ENCODE results near the gene OR10Z1. TPM values are rescaled to one million over a fixed set of nuclear protein-coding genes. Genes with fewer than 3 reads are reported as not detected.

The OR10Z1 gene
- total and polyA plus RNA-seq, 5 donors, result not detected

Other genes starting within 250 kb of the OR10Z1 start
- not detected for gene OR10T2, start 205.8 kb upstream of the OR10Z1 start, total RNA-seq
- gene OR10T2, start 205.8 kb upstream of the OR10Z1 start, polyA plus RNA-seq, result not detected
- not detected for gene OR10K2, start 179.0 kb upstream of the OR10Z1 start, total RNA-seq
- gene OR10K2, start 179.0 kb upstream of the OR10Z1 start, polyA plus RNA-seq, result not detected
- gene OR10K1, start 143.4 kb upstream of the OR10Z1 start, total RNA-seq, result not detected
- not detected for gene OR10K1, start 143.4 kb upstream of the OR10Z1 start, polyA plus RNA-seq
- gene OR10R2, start 133.0 kb upstream of the OR10Z1 start, total RNA-seq, result not detected
- not detected for gene OR10R2, start 133.0 kb upstream of the OR10Z1 start, polyA plus RNA-seq
- not detected for gene OR6Y1, start 50.9 kb upstream of the OR10Z1 start, total RNA-seq
- not detected for gene OR6Y1, start 50.9 kb upstream of the OR10Z1 start, polyA plus RNA-seq
- not detected for gene OR6P1, start 34.7 kb upstream of the OR10Z1 start, total RNA-seq
- gene OR6P1, start 34.7 kb upstream of the OR10Z1 start, polyA plus RNA-seq, result not detected
- gene OR10X1, start 25.4 kb upstream of the OR10Z1 start, total RNA-seq, result not detected
- not detected for gene OR10X1, start 25.4 kb upstream of the OR10Z1 start, polyA plus RNA-seq
- not detected for gene SPTA1, start 81.4 kb downstream of the OR10Z1 start, total RNA-seq
- gene SPTA1, start 81.4 kb downstream of the OR10Z1 start, polyA plus RNA-seq, result not detected
- gene OR6K2, start 95.4 kb downstream of the OR10Z1 start, total RNA-seq, result not detected
- gene OR6K2, start 95.4 kb downstream of the OR10Z1 start, polyA plus RNA-seq, result not detected
- not detected for gene OR6K3, start 115.5 kb downstream of the OR10Z1 start, total RNA-seq
- not detected for gene OR6K3, start 115.5 kb downstream of the OR10Z1 start, polyA plus RNA-seq
- gene OR6K6, start 149.5 kb downstream of the OR10Z1 start, total RNA-seq, result not detected
- gene OR6K6, start 149.5 kb downstream of the OR10Z1 start, polyA plus RNA-seq, result not detected
- gene OR6N1, start 166.9 kb downstream of the OR10Z1 start, total RNA-seq, result not detected
- gene OR6N1, start 166.9 kb downstream of the OR10Z1 start, polyA plus RNA-seq, result not detected
- gene OR6N2, start 175.9 kb downstream of the OR10Z1 start, total RNA-seq, result not detected
- not detected for gene OR6N2, start 175.9 kb downstream of the OR10Z1 start, polyA plus RNA-seq
- 1 to 10 TPM; 2.3 to 6.4 (median 4.2) TPM for gene MNDA, start 226.1 kb downstream of the OR10Z1 start, total RNA-seq
- 0.95 TPM for gene MNDA, start 226.1 kb downstream of the OR10Z1 start, polyA plus RNA-seq